IPS-NIHi7 (cell line): Measurements from ENCODE around the gene C10orf95.
"Not testable (repeated sequence)": the region's sequence is repeated elsewhere in the genome, so short reads cannot be mapped to it uniquely, and the experiment has no call there.

ENCODE experiments used
- DNase-seq: peaks from one replicate; pipeline ENCODE4 v3.0.0; 2012; ENCODE audit warnings: mixed read lengths; ENCODE audit errors: extremely low spot score

Gene C10orf95

GRCh38 chr10:102465466-102465865 is 14.1 kb upstream of the C10orf95 start:
- DNase-seq = no peak

GRCh38 chr10:102463983-102464382 is 12.6 kb upstream of the C10orf95 start:
- no peak for DNase-seq

- no peak for DNase-seq
These were observed 11.2 kb upstream of the C10orf95 start for GRCh38 chr10:102462512-102463054.

- DNase-seq = peak; percentile 99
These were observed 10.1 kb upstream of the C10orf95 start for GRCh38 chr10:102461187-102462054.

- no peak for DNase-seq
These were observed 9.5 kb upstream of the C10orf95 start for GRCh38 chr10:102460836-102461186.

GRCh38 chr10:102458656-102459055 is 7.3 kb upstream of the C10orf95 start:
- DNase-seq = no peak

GRCh38 chr10:102457591-102458150 is 6.3 kb upstream of the C10orf95 start:
- no peak for DNase-seq

- no peak for DNase-seq
These were observed 4.6 kb upstream of the C10orf95 start for GRCh38 chr10:102455893-102456471.

GRCh38 chr10:102454662-102455487 is 3.5 kb upstream of the C10orf95 start:
- not testable (repeated sequence) for DNase-seq

GRCh38 chr10:102453502-102453901 is 2.2 kb upstream of the C10orf95 start:
- DNase-seq = no peak

GRCh38 chr10:102452672-102453340 is 1.5 kb upstream of the C10orf95 start:
- DNase-seq = no peak

GRCh38 chr10:102450374-102451104 is 804 bp downstream of the C10orf95 start:
- peak; percentile 65 for DNase-seq

GRCh38 chr10:102450124-102450373 is 1.3 kb downstream of the C10orf95 start:
- no peak for DNase-seq

- DNase-seq = peak; percentile 41
These were observed 1.8 kb downstream of the C10orf95 start for GRCh38 chr10:102449321-102450123.

GRCh38 chr10:102444851-102445250 is 6.5 kb downstream of the C10orf95 start:
- no peak for DNase-seq

- no peak for DNase-seq
These were observed 13.0 kb downstream of the C10orf95 start for GRCh38 chr10:102438374-102438773.

- DNase-seq = no peak
These were observed 13.8 kb downstream of the C10orf95 start for GRCh38 chr10:102437515-102437914.

GRCh38 chr10:102436312-102436711 is 15.0 kb downstream of the C10orf95 start:
- DNase-seq = no peak

GRCh38 chr10:102435529-102436233 is 15.7 kb downstream of the C10orf95 start:
- peak; percentile 66 for DNase-seq
